GM18519 (cell line): ENCODE measurements around the gene OR52R1.
"Not testable (repeated sequence)": the region's sequence is repeated elsewhere in the genome, so short reads cannot be mapped to it uniquely, and the experiment has no call there.

Experiments used
- ATAC-seq: cut with Tn5 transposase; IDR thresholded peaks from one replicate; pipeline ENCODE4 v1.9.1; 2021; ENCODE audit warnings: mild to moderate bottlenecking, moderate library complexity; ENCODE audit not compliant: unreplicated experiment, low FRiP score

Gene OR52R1

GRCh38 chr11:4804280-4804679 is at the start of gene OR52R1:
Gene OR52R1, minus strand, starts transcription at chr11:4804380. Its CDS starts 0 bp downstream, at chr11:4804380.
- ATAC-seq: no peak

- no peak for ATAC-seq
Measured at GRCh38 chr11:4851033-4851432, 46.9 kb upstream of the OR52R1 start.

- ATAC-seq: no peak
Measured at GRCh38 chr11:4848908-4849532, 44.8 kb upstream of the OR52R1 start, which contains the start of gene OR51S1. Gene OR51S1, minus strand, starts transcription at chr11:4849208. Its CDS starts 0 bp downstream, at chr11:4849208.

GRCh38 chr11:4839851-4840549 is 35.8 kb upstream of the OR52R1 start:
- ATAC-seq: no peak

GRCh38 chr11:4830909-4831308 is 26.7 kb upstream of the OR52R1 start:
- ATAC-seq: no peak

- no peak for ATAC-seq
Measured at GRCh38 chr11:4830346-4830745, 26.2 kb upstream of the OR52R1 start.

GRCh38 chr11:4826425-4826824 is 22.2 kb upstream of the OR52R1 start:
- ATAC-seq: no peak

- ATAC-seq: no peak
Measured at GRCh38 chr11:4825132-4825531, 21.0 kb upstream of the OR52R1 start.

- ATAC-seq: no peak
Measured at GRCh38 chr11:4821021-4821420, 16.8 kb upstream of the OR52R1 start, which contains the start of gene OR51F2. Gene OR51F2, plus strand, starts transcription at chr11:4821321. Its CDS starts 101 bp downstream, at chr11:4821422.

GRCh38 chr11:4809246-4809645 is 5.1 kb upstream of the OR52R1 start:
- no peak for ATAC-seq

- no peak for ATAC-seq
Measured at GRCh38 chr11:4808476-4808875, 4.3 kb upstream of the OR52R1 start.

GRCh38 chr11:4801316-4801715 is 2.9 kb downstream of the OR52R1 start:
- ATAC-seq: not testable (repeated sequence)

- ATAC-seq: no peak
Measured at GRCh38 chr11:4798427-4799183, 5.6 kb downstream of the OR52R1 start.

GRCh38 chr11:4797206-4797605 is 7.0 kb downstream of the OR52R1 start:
- no peak for ATAC-seq

- no peak for ATAC-seq
Measured at GRCh38 chr11:4782454-4782853, 21.7 kb downstream of the OR52R1 start.

- no peak for ATAC-seq
Measured at GRCh38 chr11:4769838-4770237, 34.3 kb downstream of the OR52R1 start, which contains the start of gene OR51F1. Gene OR51F1, minus strand, starts transcription at chr11:4769938. Its CDS starts 0 bp downstream, at chr11:4769938.

GRCh38 chr11:4768094-4768493 is 36.1 kb downstream of the OR52R1 start:
- ATAC-seq: no peak

GRCh38 chr11:4766420-4767043 is 37.6 kb downstream of the OR52R1 start:
- no peak for ATAC-seq

- peak; percentile 48 for ATAC-seq
Measured at GRCh38 chr11:4763096-4763495, 41.1 kb downstream of the OR52R1 start.
